ENCODE data around the gene PEX14.

PEX14 gene

DNA sequence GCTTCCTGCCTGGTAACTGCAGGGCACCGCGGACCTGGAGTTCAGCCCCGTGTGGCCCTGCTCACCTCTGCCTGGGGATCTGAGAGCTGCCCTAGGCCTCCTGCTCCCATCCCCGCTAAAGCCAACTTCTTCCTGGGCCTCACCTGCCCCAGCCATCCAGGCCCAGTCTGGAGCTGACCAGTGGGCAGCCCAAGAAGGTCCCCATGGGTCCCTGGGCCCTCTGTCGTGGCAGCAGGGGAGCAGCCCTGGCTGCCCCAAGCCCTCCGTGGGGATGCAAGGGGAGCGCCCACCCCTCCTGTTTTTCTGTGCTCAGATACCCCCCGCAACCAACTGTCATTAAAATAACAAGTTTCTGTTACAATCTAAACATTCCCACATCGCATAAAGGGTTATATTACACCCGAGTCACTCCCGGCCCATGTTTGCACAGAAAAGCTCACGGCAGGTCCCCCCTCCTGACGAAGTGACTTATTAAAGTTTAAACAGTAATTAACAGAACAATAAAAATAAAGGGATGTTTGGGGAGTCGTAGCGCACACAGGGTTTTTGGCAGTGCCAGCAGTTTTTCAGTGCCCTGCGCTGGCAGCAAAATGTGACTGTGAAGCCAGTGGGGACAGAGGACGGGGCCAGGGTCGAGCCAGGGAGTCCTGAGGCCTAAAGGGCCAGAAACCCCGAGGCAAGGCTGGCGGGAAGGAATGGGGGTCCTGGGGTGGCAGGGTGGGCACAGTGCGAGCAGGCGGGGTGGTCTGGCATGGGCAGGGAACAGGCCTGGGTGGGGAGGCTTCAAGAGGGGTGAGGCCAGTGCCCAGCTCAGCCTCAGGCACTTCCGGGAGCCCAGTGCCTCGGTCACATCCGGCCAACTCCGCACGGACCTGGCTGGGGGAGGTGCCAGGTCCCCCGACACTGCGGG is 200.2 kb downstream of the PEX14 start:
- Histone ChIP-seq H3K4me3 (ENCODE audit: low read depth, low read length) (no peak overlapping the region), H3K36me3 (ENCODE audit: control insufficient read depth, insufficient read depth, low read length) (no peaks in the 10 kb centered on the region), H3K27me3 (ENCODE audit: control insufficient read depth, insufficient read depth, low read length) (no peaks in the 10 kb centered on the region), H3K9me3 (ENCODE audit: control insufficient read depth, insufficient read depth, low read length) (no peaks in the 10 kb centered on the region), H3K27ac (ENCODE audit: low read depth, low read length) (no peak overlapping the region), H3K9ac (ENCODE audit: low read depth, low read length) (no peak overlapping the region), H3K4me1 (ENCODE audit: control insufficient read depth, insufficient read depth, low read length) (peaks cover 26% of the 10 kb centered on the region)

DNA sequence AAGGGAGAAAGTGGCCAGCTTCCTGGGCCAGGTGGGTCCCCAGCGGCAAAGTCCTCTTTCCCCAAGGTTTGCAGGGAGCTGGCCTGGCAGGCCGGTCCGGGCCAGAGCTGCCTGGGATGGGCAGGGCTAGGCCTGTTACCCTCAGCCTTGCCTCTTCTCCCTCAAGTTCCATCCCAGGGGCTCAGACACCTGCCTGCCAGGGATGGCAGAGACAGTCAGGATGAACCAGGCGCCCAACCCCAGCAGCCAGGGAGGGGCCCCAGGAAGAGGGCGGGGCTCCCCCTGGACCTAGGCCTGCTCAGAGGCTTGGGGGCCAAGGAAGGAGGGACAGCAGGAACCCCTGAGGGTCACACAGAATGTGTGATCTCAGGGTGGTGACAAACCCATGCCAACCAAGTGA is 201.1 kb downstream of the PEX14 start:
- Histone ChIP-seq H3K27ac (ENCODE audit: low read depth, low read length) (no peak overlapping the region), H3K36me3 (ENCODE audit: control insufficient read depth, insufficient read depth, low read length) (no peaks in the 10 kb centered on the region), H3K9me3 (ENCODE audit: control insufficient read depth, insufficient read depth, low read length) (no peaks in the 10 kb centered on the region), H3K9ac (ENCODE audit: low read depth, low read length) (no peak overlapping the region), H3K4me1 (ENCODE audit: control insufficient read depth, insufficient read depth, low read length) (peaks cover 26% of the 10 kb centered on the region), H3K27me3 (ENCODE audit: control insufficient read depth, insufficient read depth, low read length) (no peaks in the 10 kb centered on the region), H3K4me3 (ENCODE audit: low read depth, low read length) (no peak overlapping the region)

DNA sequence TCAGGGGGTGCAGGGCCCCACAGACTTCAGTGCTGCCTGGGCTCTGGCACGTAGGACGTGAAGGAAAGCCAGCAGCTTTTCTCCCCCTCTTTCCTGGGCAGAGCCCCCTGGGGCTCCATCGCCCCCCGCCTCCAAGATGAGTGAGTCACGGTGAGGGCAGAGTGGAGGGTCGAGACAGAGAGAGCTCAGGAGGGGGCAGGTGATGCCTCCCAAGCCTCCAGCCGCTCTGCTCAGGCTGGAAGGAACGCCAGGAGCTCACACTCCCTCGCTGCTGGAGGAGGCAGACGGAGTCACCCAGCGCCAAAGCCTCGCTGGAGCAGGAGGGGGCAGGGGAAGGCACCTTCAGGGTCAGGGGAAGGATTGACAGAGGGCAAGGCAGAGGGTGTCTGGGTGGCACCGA is 202.2 kb downstream of the PEX14 start:
- Histone ChIP-seq H3K4me1 (ENCODE audit: control insufficient read depth, insufficient read depth, low read length) (peaks cover 29% of the 10 kb centered on the region), H3K36me3 (ENCODE audit: control insufficient read depth, insufficient read depth, low read length) (no peaks in the 10 kb centered on the region), H3K27ac (ENCODE audit: low read depth, low read length) (no peak overlapping the region), H3K9me3 (ENCODE audit: control insufficient read depth, insufficient read depth, low read length) (no peaks in the 10 kb centered on the region), H3K27me3 (ENCODE audit: control insufficient read depth, insufficient read depth, low read length) (no peaks in the 10 kb centered on the region), H3K4me3 (ENCODE audit: low read depth, low read length) (no peak overlapping the region), H3K9ac (ENCODE audit: low read depth, low read length) (no peak overlapping the region)

DNA sequence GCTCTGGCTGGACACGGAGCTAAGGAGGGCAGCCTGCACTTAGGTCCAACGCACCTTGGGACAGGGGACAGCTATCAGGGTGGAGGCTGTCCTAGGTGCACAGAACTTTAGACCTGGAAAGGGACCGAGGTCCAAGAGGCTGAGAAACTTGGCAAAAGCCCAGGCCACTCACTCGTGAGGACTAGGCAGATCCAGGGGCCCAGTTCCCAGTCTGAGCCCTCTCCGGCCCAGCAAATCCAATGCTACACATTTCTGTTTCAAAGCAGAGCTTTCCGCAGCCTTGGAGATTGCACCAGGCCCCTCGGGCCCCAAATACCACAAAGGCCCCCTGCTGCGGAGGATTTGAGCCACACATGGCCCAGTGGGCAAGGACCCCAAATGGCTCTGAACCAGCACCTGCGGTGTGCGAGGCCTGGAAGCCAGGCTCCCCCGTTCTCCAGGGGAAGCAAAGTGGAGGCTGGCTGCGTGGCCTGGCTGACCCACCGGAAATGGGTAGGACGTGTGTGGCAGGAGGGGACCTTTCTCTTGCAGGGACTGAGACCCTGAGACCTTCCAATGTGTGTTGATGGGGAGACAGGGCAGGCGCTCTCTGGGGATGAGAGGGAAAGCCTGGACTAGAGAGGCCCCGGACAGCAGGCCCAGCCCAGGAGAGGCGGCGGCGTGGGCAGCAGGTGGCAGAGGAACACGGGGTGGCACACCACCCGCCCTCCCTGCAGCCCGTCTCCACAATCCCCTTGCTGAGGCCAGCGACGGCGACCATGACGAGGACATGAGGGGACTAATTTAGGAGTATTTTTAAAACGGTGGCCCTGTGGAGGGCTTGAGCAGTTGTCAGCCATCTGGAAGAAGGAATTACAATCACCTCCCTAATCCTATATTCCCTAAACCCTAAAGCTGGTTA is 203.0 kb downstream of the PEX14 start:
- Histone ChIP-seq H3K36me3 (ENCODE audit: control insufficient read depth, insufficient read depth, low read length) (no peaks in the 10 kb centered on the region), H3K27ac (ENCODE audit: low read depth, low read length) (peak overlapping the region; percentile 32), H3K27me3 (ENCODE audit: control insufficient read depth, insufficient read depth, low read length) (no peaks in the 10 kb centered on the region), H3K4me3 (ENCODE audit: low read depth, low read length) (no peak overlapping the region), H3K9me3 (ENCODE audit: control insufficient read depth, insufficient read depth, low read length) (no peaks in the 10 kb centered on the region), H3K4me1 (ENCODE audit: control insufficient read depth, insufficient read depth, low read length) (peaks cover 33% of the 10 kb centered on the region), H3K9ac (ENCODE audit: low read depth, low read length) (no peak overlapping the region)

DNA sequence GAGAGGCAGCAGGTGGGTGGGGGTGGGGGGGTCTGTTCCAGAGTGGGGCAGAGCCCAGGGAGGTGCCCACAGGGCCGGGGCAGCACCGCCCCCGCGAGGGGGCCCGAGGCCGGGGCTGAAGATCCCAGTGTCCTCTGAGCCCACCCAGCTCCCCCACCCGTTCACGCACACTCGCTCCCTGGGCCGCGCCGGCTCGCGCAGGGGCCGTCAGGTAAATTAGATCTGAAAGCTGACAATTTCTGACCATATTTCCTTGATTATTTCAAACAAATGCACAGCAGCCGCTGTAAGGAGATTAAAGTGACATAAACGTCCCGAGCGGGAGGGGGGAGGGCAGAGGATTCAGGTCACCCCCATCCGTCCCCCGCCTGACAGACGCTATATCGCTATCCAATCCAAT is 203.7 kb downstream of the PEX14 start:
- H3K4me3 ChIP-seq (ENCODE audit: low read depth, low read length), result no peak overlapping the region
- H3K4me1 ChIP-seq (ENCODE audit: control insufficient read depth, insufficient read depth, low read length), result peaks cover 39% of the 10 kb centered on the region
- H3K36me3 ChIP-seq (ENCODE audit: control insufficient read depth, insufficient read depth, low read length), result no peaks in the 10 kb centered on the region
- no peak overlapping the region for H3K9ac ChIP-seq (ENCODE audit: low read depth, low read length)
- no peak overlapping the region for H3K27ac ChIP-seq (ENCODE audit: low read depth, low read length)
- no peaks in the 10 kb centered on the region for H3K9me3 ChIP-seq (ENCODE audit: control insufficient read depth, insufficient read depth, low read length)
- no peaks in the 10 kb centered on the region for H3K27me3 ChIP-seq (ENCODE audit: control insufficient read depth, insufficient read depth, low read length)

DNA sequence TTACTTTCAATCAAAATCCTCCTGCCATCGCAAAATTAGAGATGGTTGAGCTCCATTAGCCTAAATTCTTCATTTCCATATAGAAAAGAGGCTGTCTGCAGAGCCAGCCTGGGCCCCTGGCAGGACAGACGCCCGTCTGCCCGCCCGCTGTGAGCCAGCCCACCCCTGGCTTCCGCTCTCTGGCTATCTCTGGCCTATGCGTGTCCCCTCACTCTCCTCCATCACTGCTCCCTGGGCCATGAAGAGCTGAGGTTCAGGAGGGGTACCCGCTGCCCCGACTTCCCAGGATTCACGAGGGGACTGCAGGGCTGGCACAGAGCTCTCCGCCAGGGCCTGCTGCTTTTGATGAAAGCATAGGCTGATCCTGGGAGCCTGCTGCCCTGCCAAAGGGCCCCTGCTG is 204.1 kb downstream of the PEX14 start:
- Histone ChIP-seq H3K4me1 (ENCODE audit: control insufficient read depth, insufficient read depth, low read length) (peaks cover 39% of the 10 kb centered on the region), H3K9me3 (ENCODE audit: control insufficient read depth, insufficient read depth, low read length) (no peaks in the 10 kb centered on the region), H3K36me3 (ENCODE audit: control insufficient read depth, insufficient read depth, low read length) (no peaks in the 10 kb centered on the region), H3K4me3 (ENCODE audit: low read depth, low read length) (no peak overlapping the region), H3K9ac (ENCODE audit: low read depth, low read length) (no peak overlapping the region), H3K27me3 (ENCODE audit: control insufficient read depth, insufficient read depth, low read length) (no peaks in the 10 kb centered on the region), H3K27ac (ENCODE audit: low read depth, low read length) (no peak overlapping the region)

DNA sequence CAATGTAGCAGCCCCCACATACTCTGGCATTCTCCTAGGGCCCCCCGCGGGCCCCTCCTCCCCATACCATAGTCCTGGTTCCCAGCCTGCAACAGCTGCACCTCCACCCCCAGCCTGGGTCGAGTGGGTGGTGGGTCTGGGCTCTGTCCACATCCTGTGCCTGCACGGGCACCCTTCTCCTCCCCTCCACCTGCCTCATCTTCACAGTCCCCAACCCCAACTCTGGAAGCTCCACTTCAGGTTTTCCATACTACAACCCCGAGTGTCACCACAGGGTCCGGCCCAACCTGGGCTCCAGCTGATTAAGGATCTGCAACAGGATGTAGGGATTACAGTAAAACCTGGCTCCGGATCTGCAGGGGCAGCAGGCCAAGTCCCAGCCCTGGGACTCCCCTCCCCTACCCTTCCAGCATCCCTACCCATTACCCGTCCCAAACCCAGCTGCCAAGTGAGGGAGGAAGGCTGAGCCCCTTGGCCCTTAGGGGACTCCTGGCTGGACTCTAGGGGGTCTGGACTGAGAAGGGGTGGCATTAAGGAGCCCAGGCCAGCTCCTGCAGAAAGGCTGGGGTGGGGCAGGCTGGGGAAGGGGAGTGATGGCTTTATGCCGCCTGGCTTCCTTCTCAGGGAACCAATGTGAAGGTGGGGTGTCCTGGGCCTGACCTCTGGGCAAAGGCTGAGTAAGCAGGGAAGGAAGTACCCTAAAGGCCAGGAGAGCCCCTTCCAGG is 204.9 kb downstream of the PEX14 start:
- H3K27ac ChIP-seq (ENCODE audit: low read depth, low read length), result no peak overlapping the region
- no peaks in the 10 kb centered on the region for H3K36me3 ChIP-seq (ENCODE audit: control insufficient read depth, insufficient read depth, low read length)
- peaks cover 39% of the 10 kb centered on the region for H3K4me1 ChIP-seq (ENCODE audit: control insufficient read depth, insufficient read depth, low read length)
- no peaks in the 10 kb centered on the region for H3K9me3 ChIP-seq (ENCODE audit: control insufficient read depth, insufficient read depth, low read length)
- no peak overlapping the region for H3K9ac ChIP-seq (ENCODE audit: low read depth, low read length)
- no peak overlapping the region for H3K4me3 ChIP-seq (ENCODE audit: low read depth, low read length)
- H3K27me3 ChIP-seq (ENCODE audit: control insufficient read depth, insufficient read depth, low read length), result no peaks in the 10 kb centered on the region
